ENCODE measurements around the gene ZBTB32.

ZBTB32 gene

DNA sequence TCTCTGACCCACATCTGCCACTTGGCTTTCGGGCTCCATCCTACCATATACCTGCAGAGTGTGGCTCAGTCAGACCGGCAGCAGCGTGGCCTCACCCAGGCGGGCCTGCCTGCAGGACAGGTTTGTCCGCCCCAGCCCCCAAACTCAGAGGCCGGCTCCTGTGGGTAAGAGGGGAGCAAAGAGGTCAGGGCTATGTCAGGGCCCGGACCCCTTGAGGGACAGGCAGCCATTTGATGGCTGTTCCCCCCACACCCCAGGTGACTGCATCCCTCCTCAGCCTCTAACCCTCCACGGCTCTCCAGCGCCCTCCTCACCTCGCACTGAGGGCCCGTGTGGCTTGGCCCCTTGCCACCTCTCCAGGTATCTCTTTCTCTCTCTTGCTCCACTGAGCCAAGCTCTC, 12.3 kb upstream of the ZBTB32 start:
- TF ChIP-seq, protein P1, sequence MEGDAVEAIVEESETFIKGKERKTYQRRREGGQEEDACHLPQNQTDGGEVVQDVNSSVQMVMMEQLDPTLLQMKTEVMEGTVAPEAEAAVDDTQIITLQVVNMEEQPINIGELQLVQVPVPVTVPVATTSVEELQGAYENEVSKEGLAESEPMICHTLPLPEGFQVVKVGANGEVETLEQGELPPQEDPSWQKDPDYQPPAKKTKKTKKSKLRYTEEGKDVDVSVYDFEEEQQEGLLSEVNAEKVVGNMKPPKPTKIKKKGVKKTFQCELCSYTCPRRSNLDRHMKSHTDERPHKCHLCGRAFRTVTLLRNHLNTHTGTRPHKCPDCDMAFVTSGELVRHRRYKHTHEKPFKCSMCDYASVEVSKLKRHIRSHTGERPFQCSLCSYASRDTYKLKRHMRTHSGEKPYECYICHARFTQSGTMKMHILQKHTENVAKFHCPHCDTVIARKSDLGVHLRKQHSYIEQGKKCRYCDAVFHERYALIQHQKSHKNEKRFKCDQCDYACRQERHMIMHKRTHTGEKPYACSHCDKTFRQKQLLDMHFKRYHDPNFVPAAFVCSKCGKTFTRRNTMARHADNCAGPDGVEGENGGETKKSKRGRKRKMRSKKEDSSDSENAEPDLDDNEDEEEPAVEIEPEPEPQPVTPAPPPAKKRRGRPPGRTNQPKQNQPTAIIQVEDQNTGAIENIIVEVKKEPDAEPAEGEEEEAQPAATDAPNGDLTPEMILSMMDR (IDR thresholded peaks at IDR 0.05), result no peak
- H3K4me3 Mint-ChIP-seq, result no peak overlapping the region

DNA sequence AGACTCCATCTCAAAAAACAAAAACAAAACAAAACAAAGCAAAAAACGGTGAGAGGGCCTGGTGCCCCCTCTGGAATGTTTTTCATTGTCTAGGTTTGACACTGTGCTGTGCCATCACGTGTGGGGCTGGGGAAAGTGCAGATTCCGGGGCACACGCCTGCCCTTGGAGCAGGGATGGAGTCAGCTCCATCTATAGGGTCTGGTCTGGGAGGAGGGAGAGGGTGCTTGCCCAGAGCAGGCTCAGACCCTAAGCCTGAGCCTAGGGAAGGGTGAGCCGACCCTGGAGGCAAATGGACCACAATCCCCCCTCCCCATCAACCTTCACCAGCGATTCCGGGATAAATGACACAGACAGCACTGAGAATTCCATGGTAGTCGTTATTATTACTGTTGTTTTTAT, 10.9 kb upstream of the ZBTB32 start:
- Mint-ChIP-seq H3K27ac (no peak overlapping the region), H3K9me3 (no peaks in the 10 kb centered on the region), H3K27me3 (ENCODE audit: low read depth, poor library complexity) (peaks cover 25% of the 10 kb centered on the region), H3K4me1 (no peaks in the 10 kb centered on the region), H3K4me3 (no peak overlapping the region), H3K36me3 (ENCODE audit: low read depth) (no peaks in the 10 kb centered on the region)
- TF ChIP-seq, protein P1 (IDR thresholded peaks at IDR 0.05), result no peak
- DNase-seq, result no peak

More for the DNA sequence above, 12.3 kb upstream of the ZBTB32 start:
- Mint-ChIP-seq H3K36me3 (ENCODE audit: low read depth) (no peaks in the 10 kb centered on the region), H3K9me3 (no peaks in the 10 kb centered on the region), H3K27ac (no peak overlapping the region), H3K27me3 (ENCODE audit: low read depth, poor library complexity) (peaks cover 16% of the 10 kb centered on the region), H3K4me1 (no peaks in the 10 kb centered on the region)
- DNase-seq, result no peak

DNA sequence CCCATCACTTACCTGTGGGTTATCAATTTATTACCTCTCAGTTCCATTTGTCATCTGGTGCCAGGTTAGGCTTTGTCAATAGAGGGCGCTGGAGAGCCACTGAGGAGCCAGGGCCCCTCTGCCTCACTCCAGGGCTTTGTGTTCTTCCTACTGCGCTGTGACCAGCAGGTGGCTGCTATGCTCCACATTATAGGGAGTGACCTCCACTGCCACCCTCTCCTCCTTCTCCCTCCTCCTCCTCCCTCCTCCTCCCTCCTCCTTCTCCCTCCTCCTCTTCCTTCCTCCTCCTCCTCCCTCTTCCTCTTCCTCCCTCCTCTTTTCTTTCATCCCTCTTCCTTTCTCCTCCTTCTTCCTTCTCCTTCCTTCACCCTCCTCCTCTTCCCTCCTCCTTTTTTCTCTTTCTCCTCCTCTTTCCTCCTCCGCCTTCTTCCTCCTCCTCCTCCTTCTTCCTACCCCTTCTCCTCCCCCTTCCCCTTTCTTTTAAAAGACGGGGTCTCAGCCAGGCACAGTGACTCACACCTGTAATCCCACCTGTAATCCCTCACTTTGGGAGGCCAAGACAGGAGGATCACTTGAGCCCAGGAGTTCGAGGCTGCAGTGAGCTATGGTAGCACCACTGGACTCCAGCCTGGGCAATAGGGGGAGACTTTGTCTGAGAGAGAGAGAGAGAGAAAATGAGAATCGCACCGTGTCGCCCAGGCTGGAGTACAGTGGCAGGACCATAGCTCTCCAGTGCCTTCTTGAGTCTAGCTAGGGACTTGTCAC, 10.3 kb upstream of the ZBTB32 start:
- no peaks in the 10 kb centered on the region for H3K9me3 Mint-ChIP-seq
- H3K4me1 Mint-ChIP-seq, result no peaks in the 10 kb centered on the region

DNA sequence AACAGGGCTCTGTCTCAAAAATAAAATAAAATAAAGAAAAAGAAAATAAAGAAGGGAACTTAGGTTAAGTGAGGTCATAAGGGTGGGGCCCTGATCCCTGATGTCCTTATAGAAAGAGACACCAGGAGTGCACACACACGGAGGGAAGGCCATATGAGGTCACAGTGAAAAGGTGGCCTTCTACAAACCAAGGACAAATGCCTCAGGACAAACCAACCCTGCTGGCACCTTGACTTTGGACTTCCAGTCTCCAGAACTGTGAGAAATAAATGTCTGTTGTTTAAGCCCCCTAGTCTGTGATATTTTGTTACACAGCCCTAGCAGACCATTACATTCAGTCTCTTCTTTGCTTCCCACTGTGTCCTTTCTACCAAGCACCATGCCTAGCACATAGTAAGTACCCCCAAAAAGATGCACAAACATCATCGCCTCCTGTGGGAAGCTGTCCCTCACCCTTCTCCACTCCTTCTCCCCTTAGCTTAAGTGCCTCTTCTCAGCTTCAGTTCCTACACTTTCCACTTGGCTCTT, 8.4 kb upstream of the ZBTB32 start:
- Mint-ChIP-seq H3K36me3 (ENCODE audit: low read depth) (no peaks in the 10 kb centered on the region), H3K4me3 (no peak overlapping the region), H3K27ac (no peak overlapping the region), H3K9me3 (no peaks in the 10 kb centered on the region), H3K27me3 (ENCODE audit: low read depth, poor library complexity) (peaks cover 27% of the 10 kb centered on the region), H3K4me1 (no peaks in the 10 kb centered on the region)
- TF ChIP-seq, protein P1 (IDR thresholded peaks at IDR 0.05), result no peak
- no peak for DNase-seq

More for the DNA sequence above, 10.3 kb upstream of the ZBTB32 start:
- Mint-ChIP-seq H3K27ac (no peak overlapping the region), H3K36me3 (ENCODE audit: low read depth) (no peaks in the 10 kb centered on the region), H3K4me3 (no peak overlapping the region), H3K27me3 (ENCODE audit: low read depth, poor library complexity) (peaks cover 29% of the 10 kb centered on the region)
- DNase-seq, result peak; percentile 90
- TF ChIP-seq, protein P1 (IDR thresholded peaks at IDR 0.05), result peak; percentile 96

DNA sequence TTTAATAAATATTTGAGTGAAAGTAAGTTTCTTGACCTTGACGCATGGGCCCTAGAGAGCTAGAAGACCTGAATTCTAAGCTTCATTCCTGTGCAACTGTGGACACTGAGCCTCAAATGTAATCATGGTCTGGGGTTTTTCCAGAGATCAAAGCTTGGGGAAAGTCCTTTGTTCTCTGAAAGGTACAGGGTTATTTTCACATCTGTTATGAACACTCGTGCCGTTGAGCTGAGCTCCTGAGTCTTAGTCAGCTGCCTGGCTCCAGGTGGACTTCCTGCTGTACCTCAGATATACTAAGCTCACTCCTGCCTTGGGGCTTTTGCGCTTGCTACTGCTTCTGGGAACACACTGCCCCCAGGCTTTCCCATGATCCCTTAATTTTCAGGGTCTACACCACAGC, 7.5 kb upstream of the ZBTB32 start:
- DNase-seq, result no peak
- TF ChIP-seq, protein P1 (IDR thresholded peaks at IDR 0.05), result no peak
- no peaks in the 10 kb centered on the region for H3K4me1 Mint-ChIP-seq
- no peak overlapping the region for H3K27ac Mint-ChIP-seq
- H3K9me3 Mint-ChIP-seq, result no peaks in the 10 kb centered on the region
- no peak overlapping the region for H3K4me3 Mint-ChIP-seq
- H3K36me3 Mint-ChIP-seq (ENCODE audit: low read depth), result no peaks in the 10 kb centered on the region
- H3K27me3 Mint-ChIP-seq (ENCODE audit: low read depth, poor library complexity), result peaks cover 27% of the 10 kb centered on the region
